T-helper 1 cell treated with Interleukin-12 subunit alpha and Interleukin-12 subunit beta and Interleukin-4 antibody, amounts not matched to agents 30 ng/mL and 1 ng/mL, for 36 hours (primary cell): ENCODE results near the gene GNPTAB. TPM values are rescaled to one million over a fixed set of nuclear protein-coding genes. Genes with fewer than 3 reads are reported as not detected.
"Not testable (repeated sequence)": the region's sequence is repeated elsewhere in the genome, so short reads cannot be mapped to it uniquely, and the experiment has no call there.

Source experiments
- intact Hi-C: fragments of 100-400 bp; cut with micrococcal nuclease; formaldehyde crosslinking; loops from one replicate; pipeline ENCODE4 v1.15.1; 2024
- total RNA-seq: library from RNA; stranded (reverse); gene quantifications from 2 replicates; pipeline ENCODE4 v1.2.3, GENCODE V29; 2022

GNPTAB gene
- total RNA-seq, 1 donor from 2014 or later: 63.1 TPM

- intact Hi-C loops: no loop called here
These were observed 24.0 kb upstream of the GNPTAB start for GRCh38 chr12:101854747-101855146.

- intact Hi-C loops: no loop called here
These were observed 22.2 kb upstream of the GNPTAB start for GRCh38 chr12:101852998-101853397.

- intact Hi-C loops: no loop called here
These were observed 19.4 kb upstream of the GNPTAB start for GRCh38 chr12:101850199-101850598.

- intact Hi-C loops: no loop called here
These were observed 16.6 kb upstream of the GNPTAB start for GRCh38 chr12:101847325-101847724.

- intact Hi-C loops: no loop called here
These were observed 14.5 kb upstream of the GNPTAB start for GRCh38 chr12:101845137-101845711.

- intact Hi-C loops: no loop called here
These were observed 10.3 kb upstream of the GNPTAB start for GRCh38 chr12:101841069-101841468.

- intact Hi-C loops: loop anchor here (1.0 to 10.0 kb wide), 7 partner anchors 8 to 1635 kb away; partner anchors contain the start of genes ACTR6, ARL1 and CHPT1
These were observed 8.8 kb upstream of the GNPTAB start for GRCh38 chr12:101839324-101840283.

- intact Hi-C loops: loop anchor here (1.0 to 10.0 kb wide), 7 partner anchors 7 to 1634 kb away; partner anchors contain the start of genes ACTR6, ARL1 and CHPT1
These were observed 8.0 kb upstream of the GNPTAB start for GRCh38 chr12:101838628-101839323.

GRCh38 chr12:101832030-101832429 is 1.3 kb upstream of the GNPTAB start:
- intact Hi-C loops: loop anchor here (5.0 to 10.0 kb wide), 2 partner anchors 550 to 1627 kb away; partner anchors contain the start of genes ACTR6 and UTP20

GRCh38 chr12:101829639-101830366 is 956 bp downstream of the GNPTAB start:
- intact Hi-C loops: loop anchor here (1.0 to 10.0 kb wide), 6 partner anchors 133 to 1625 kb away; partner anchors contain the start of genes ACTR6, ARL1, CHPT1 and DEPDC4

- intact Hi-C loops: no loop called here
These were observed 2.1 kb downstream of the GNPTAB start for GRCh38 chr12:101828463-101829196.

- intact Hi-C loops: no loop called here
These were observed 3.9 kb downstream of the GNPTAB start for GRCh38 chr12:101826766-101827368.

GRCh38 chr12:101824831-101825230 is 5.9 kb downstream of the GNPTAB start:
- intact Hi-C loops: loop anchor here (1.0 to 5.0 kb wide), 3 partner anchors 14 to 548 kb away; no protein-coding TSS in a partner anchor

GRCh38 chr12:101823891-101824290 is 6.9 kb downstream of the GNPTAB start:
- intact Hi-C loops: loop anchor here (1.0 to 5.0 kb wide), 4 partner anchors 7 to 547 kb away; no protein-coding TSS in a partner anchor

GRCh38 chr12:101823039-101823438 is 7.7 kb downstream of the GNPTAB start:
- intact Hi-C loops: loop anchor here (1.0 to 5.0 kb wide), 2 partner anchors 8 to 546 kb away; no protein-coding TSS in a partner anchor

- intact Hi-C loops: no loop called here
These were observed 11.3 kb downstream of the GNPTAB start for GRCh38 chr12:101819467-101819866.

GRCh38 chr12:101818689-101819088 is 12.1 kb downstream of the GNPTAB start:
- intact Hi-C loops: not testable (repeated sequence)

- intact Hi-C loops: no loop called here
These were observed 17.6 kb downstream of the GNPTAB start for GRCh38 chr12:101813117-101813516.

GRCh38 chr12:101812716-101813115 is 18.0 kb downstream of the GNPTAB start:
- intact Hi-C loops: not testable (repeated sequence)
